ENCODE data around the gene LRMDA.

The LRMDA gene

GRCh38 chr10:76066457-76066856, 635.0 kb downstream of the LRMDA start:
- Histone ChIP-seq H3K27me3 (no peaks in the 10 kb centered on the region), H3K27ac (no peak overlapping the region), H3K4me2 (no peak overlapping the region), H3K36me3 (no peaks in the 10 kb centered on the region), H3K4me3 (no peak overlapping the region), H3K9me3 (replicated peaks in 1 of 11) (peaks cover 0 to 18% (median 9%) of the 10 kb centered on the region in 11 experiments; a peak in 12 of 22 replicates), H4K20me1 (no peaks in the 10 kb centered on the region), H3K4me1 (no peaks in the 10 kb centered on the region), H3K9ac (no peak overlapping the region)
- no peak for TF ChIP-seq Cebpa-rat (IDR thresholded peaks at IDR 0.05)

- H3K9ac ChIP-seq = no peak overlapping the region
- H3K9me3 ChIP-seq (replicated peaks in 1 of 11) = peaks cover 0 to 18% (median 9%) of the 10 kb centered on the region in 11 experiments; a peak in 12 of 22 replicates
- no peak overlapping the region for H3K4me2 ChIP-seq
- H4K20me1 ChIP-seq = no peaks in the 10 kb centered on the region
- no peak overlapping the region for H3K4me3 ChIP-seq
- H3K27me3 ChIP-seq = no peaks in the 10 kb centered on the region
- H3K27ac ChIP-seq = no peak overlapping the region
- H3K4me1 ChIP-seq = no peaks in the 10 kb centered on the region
- no peak for TF ChIP-seq Cebpa-rat (IDR thresholded peaks at IDR 0.05)
- H3K36me3 ChIP-seq = no peaks in the 10 kb centered on the region
Observed at GRCh38 chr10:76067447-76067846, 636.0 kb downstream of the LRMDA start.

- H3K4me3 ChIP-seq = no peak overlapping the region
- H3K4me1 ChIP-seq = no peaks in the 10 kb centered on the region
- no peak overlapping the region for H3K4me2 ChIP-seq
- no peak overlapping the region for H3K9ac ChIP-seq
- no peak overlapping the region for H3K27ac ChIP-seq
- no peaks in the 10 kb centered on the region for H4K20me1 ChIP-seq
- no peak for TF ChIP-seq Cebpa-rat (IDR thresholded peaks at IDR 0.05)
- H3K27me3 ChIP-seq = no peaks in the 10 kb centered on the region
- H3K9me3 ChIP-seq (replicated peaks in 1 of 11) = peaks cover 0 to 18% (median 9%) of the 10 kb centered on the region in 11 experiments; a peak in 12 of 22 replicates
- H3K36me3 ChIP-seq = no peaks in the 10 kb centered on the region
Observed at GRCh38 chr10:76068856-76069255, 637.4 kb downstream of the LRMDA start.

- H3K9ac ChIP-seq = no peak overlapping the region
- no peak overlapping the region for H3K27ac ChIP-seq
- H3K9me3 ChIP-seq (replicated peaks in 1 of 11) = peaks cover 0 to 21% (median 9%) of the 10 kb centered on the region in 11 experiments; a peak in 12 of 22 replicates
- TF ChIP-seq Cebpa-rat (IDR thresholded peaks at IDR 0.05) = no peak
- no peaks in the 10 kb centered on the region for H3K27me3 ChIP-seq
- H3K36me3 ChIP-seq = no peaks in the 10 kb centered on the region
- H3K4me2 ChIP-seq = no peak overlapping the region
- no peak overlapping the region for H3K4me3 ChIP-seq
- H4K20me1 ChIP-seq = no peaks in the 10 kb centered on the region
- H3K4me1 ChIP-seq = no peaks in the 10 kb centered on the region
Observed at GRCh38 chr10:76070916-76071315, 639.5 kb downstream of the LRMDA start.

GRCh38 chr10:76071653-76072365, 640.4 kb downstream of the LRMDA start:
- Histone ChIP-seq H3K9ac (no peak overlapping the region), H4K20me1 (no peaks in the 10 kb centered on the region), H3K27me3 (no peaks in the 10 kb centered on the region), H3K36me3 (no peaks in the 10 kb centered on the region), H3K4me2 (no peak overlapping the region), H3K4me3 (no peak overlapping the region), H3K9me3 (replicated peaks in 1 of 11) (peaks cover 0 to 21% (median 9%) of the 10 kb centered on the region in 11 experiments; a peak in 12 of 22 replicates), H3K4me1 (no peaks in the 10 kb centered on the region), H3K27ac (no peak overlapping the region)
- no peak for TF ChIP-seq Cebpa-rat (IDR thresholded peaks at IDR 0.05)

- Histone ChIP-seq H3K9me3 (replicated peaks in 1 of 11) (peaks cover 0 to 21% (median 8%) of the 10 kb centered on the region in 11 experiments; a peak in 12 of 22 replicates), H3K4me1 (no peaks in the 10 kb centered on the region), H3K27me3 (no peaks in the 10 kb centered on the region), H3K36me3 (no peaks in the 10 kb centered on the region), H3K27ac (no peak overlapping the region), H3K9ac (no peak overlapping the region), H4K20me1 (no peaks in the 10 kb centered on the region), H3K4me2 (no peak overlapping the region), H3K4me3 (no peak overlapping the region)
- no peak for TF ChIP-seq Cebpa-rat (IDR thresholded peaks at IDR 0.05)
Observed at GRCh38 chr10:76072384-76072783, 641.0 kb downstream of the LRMDA start.

GRCh38 chr10:76073524-76073923, 642.1 kb downstream of the LRMDA start:
- Histone ChIP-seq H3K4me3 (no peak overlapping the region), H3K27me3 (no peaks in the 10 kb centered on the region), H3K36me3 (no peaks in the 10 kb centered on the region), H3K9me3 (replicated peaks in 1 of 11) (peaks cover 0 to 9% (median 0%) of the 10 kb centered on the region in 11 experiments; a peak in 3 of 22 replicates), H3K9ac (no peak overlapping the region), H4K20me1 (no peaks in the 10 kb centered on the region), H3K4me1 (no peaks in the 10 kb centered on the region), H3K27ac (no peak overlapping the region), H3K4me2 (no peak overlapping the region)
- no peak for TF ChIP-seq Cebpa-rat (IDR thresholded peaks at IDR 0.05)

GRCh38 chr10:76074659-76075058, 643.2 kb downstream of the LRMDA start:
- no peak overlapping the region for H3K4me3 ChIP-seq
- no peaks in the 10 kb centered on the region for H3K36me3 ChIP-seq
- no peaks in the 10 kb centered on the region for H3K27me3 ChIP-seq
- H3K4me1 ChIP-seq = no peaks in the 10 kb centered on the region
- no peak overlapping the region for H3K9ac ChIP-seq
- H3K4me2 ChIP-seq = no peak overlapping the region
- no peaks in the 10 kb centered on the region for H4K20me1 ChIP-seq
- H3K27ac ChIP-seq = no peak overlapping the region
- TF ChIP-seq Cebpa-rat (IDR thresholded peaks at IDR 0.05) = no peak
- H3K9me3 ChIP-seq (replicated peaks in 1 of 11) = 0 out of 22 replicates have a peak, but pooled peaks cover 0 to 6% (median 0%) of the 10 kb centered on the region in 11 experiments

- H3K9me3 ChIP-seq (replicated peaks in 1 of 11) = no peaks in the 10 kb centered on the region
- no peak overlapping the region for H3K4me2 ChIP-seq
- no peak overlapping the region for H3K4me3 ChIP-seq
- no peaks in the 10 kb centered on the region for H3K4me1 ChIP-seq
- H4K20me1 ChIP-seq = no peaks in the 10 kb centered on the region
- no peak overlapping the region for H3K9ac ChIP-seq
- H3K27ac ChIP-seq = no peak overlapping the region
- no peak for TF ChIP-seq Cebpa-rat (IDR thresholded peaks at IDR 0.05)
- no peaks in the 10 kb centered on the region for H3K36me3 ChIP-seq
- no peaks in the 10 kb centered on the region for H3K27me3 ChIP-seq
Observed at GRCh38 chr10:76080451-76080850, 649.0 kb downstream of the LRMDA start.

GRCh38 chr10:76080991-76081390, 649.6 kb downstream of the LRMDA start:
- no peak for TF ChIP-seq Cebpa-rat (IDR thresholded peaks at IDR 0.05)
- Histone ChIP-seq H3K4me1 (peaks cover 0 to 4% (median 0%) of the 10 kb centered on the region in 10 experiments; a peak in 5 of 20 replicates), H3K27ac (no peak overlapping the region), H3K9ac (no peak overlapping the region), H3K4me3 (no peak overlapping the region), H3K36me3 (no peaks in the 10 kb centered on the region), H3K4me2 (no peak overlapping the region), H3K9me3 (replicated peaks in 1 of 11) (no peaks in the 10 kb centered on the region), H4K20me1 (no peaks in the 10 kb centered on the region), H3K27me3 (no peaks in the 10 kb centered on the region)

Data from BLaER1 treated with 17β-estradiol and CSF1 and Interleukin-3, amounts not matched to agents 10 nM and 100 nM (cell line).